Measurements from ENCODE around the gene LPCAT1.

DNA sequence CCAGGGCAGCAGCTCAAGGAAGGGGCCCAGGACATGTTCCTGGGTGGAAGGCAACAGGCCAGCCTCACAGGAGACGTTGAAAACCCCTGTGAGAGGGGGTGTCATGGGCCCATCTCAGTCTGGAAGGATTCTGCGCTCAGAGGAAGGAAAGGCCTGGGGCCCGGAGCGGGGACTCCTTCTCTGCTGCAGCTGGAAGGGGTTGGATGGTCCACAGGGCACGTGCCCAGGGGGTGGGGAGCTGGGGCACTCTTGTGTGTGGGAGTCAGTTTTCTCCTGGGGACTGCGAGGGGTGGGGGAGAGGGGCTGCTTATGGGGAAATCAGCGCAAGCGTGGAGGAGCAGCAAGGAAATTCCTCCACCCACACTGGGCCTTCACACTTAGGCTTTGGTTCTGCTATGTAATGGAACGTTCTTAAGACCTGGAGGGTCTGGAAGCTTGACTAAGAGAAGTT is 2.9 kb upstream of the LPCAT1 start:
- TF ChIP-seq TAF1 (CRISPR knock-in tag; IDR thresholded peaks at IDR 0.05) (no peak), CC2D1A (CRISPR knock-in tag; IDR thresholded peaks at IDR 0.05) (no peak), ZNF607 (CRISPR knock-in tag; IDR thresholded peaks at IDR 0.05; ENCODE audit: borderline replicate concordance) (no peak)

Measured in HepG2 (cell line).